ENCODE data around the gene ONECUT1.
A peak's percentile ranks its signal among the peaks of the same experiment; 100 is the strongest.

The ONECUT1 gene

GRCh38 chr15:52808441-52808840, 18.3 kb upstream of the ONECUT1 start:
- H3K4me3 ChIP-seq (ENCODE audit: insufficient read length, low read depth), result no peak overlapping the region
- H3K9ac ChIP-seq (ENCODE audit: insufficient read length, low read depth), result no peak overlapping the region
- H3K9me3 ChIP-seq (ENCODE audit: insufficient read depth, low read length), result no peaks in the 10 kb centered on the region
- DNase-seq (ENCODE audit: low read depth, low spot score), result no peak
- no peaks in the 10 kb centered on the region for H3K4me1 ChIP-seq (ENCODE audit: insufficient read depth, insufficient read length)
- TF ChIP-seq ZNF274 (IDR thresholded peaks at IDR 0.05; ENCODE audit: low read depth, low read length) (no peak), SUZ12 (IDR thresholded peaks at IDR 0.05; ENCODE audit: extremely low read depth, insufficient read depth, insufficient read length) (no peak), YY1 (IDR thresholded peaks at IDR 0.05; ENCODE audit: insufficient read depth, insufficient read length) (no peak)
- no peaks in the 10 kb centered on the region for H3K36me3 ChIP-seq (ENCODE audit: insufficient read depth, insufficient read length, low read length)
- H3K27me3 ChIP-seq (ENCODE audit: insufficient read depth, insufficient read length), result peaks cover 4% of the 10 kb centered on the region

GRCh38 chr15:52806284-52806655, 16.1 kb upstream of the ONECUT1 start:
- TF ChIP-seq ZNF274 (IDR thresholded peaks at IDR 0.05; ENCODE audit: low read depth, low read length) (no peak), SUZ12 (IDR thresholded peaks at IDR 0.05; ENCODE audit: extremely low read depth, insufficient read depth, insufficient read length) (no peak), YY1 (IDR thresholded peaks at IDR 0.05; ENCODE audit: insufficient read depth, insufficient read length) (no peak)
- Histone ChIP-seq H3K36me3 (ENCODE audit: insufficient read depth, insufficient read length, low read length) (no peaks in the 10 kb centered on the region), H3K9me3 (ENCODE audit: insufficient read depth, low read length) (no peaks in the 10 kb centered on the region; the same call in 1 of the 2 replicates), H3K4me1 (ENCODE audit: insufficient read depth, insufficient read length) (no peaks in the 10 kb centered on the region), H3K9ac (ENCODE audit: insufficient read length, low read depth) (peak overlapping the region; percentile 91), H3K27me3 (ENCODE audit: insufficient read depth, insufficient read length) (peaks cover 4% of the 10 kb centered on the region), H3K4me3 (ENCODE audit: insufficient read length, low read depth) (peak overlapping the region; percentile 47)
- no peak for DNase-seq (ENCODE audit: low read depth, low spot score)

- Histone ChIP-seq H3K9ac (ENCODE audit: insufficient read length, low read depth) (peak overlapping the region; percentile 91), H3K4me1 (ENCODE audit: insufficient read depth, insufficient read length) (no peaks in the 10 kb centered on the region), H3K27me3 (ENCODE audit: insufficient read depth, insufficient read length) (peaks cover 4% of the 10 kb centered on the region), H3K36me3 (ENCODE audit: insufficient read depth, insufficient read length, low read length) (no peaks in the 10 kb centered on the region), H3K4me3 (ENCODE audit: insufficient read length, low read depth) (peak overlapping the region; percentile 47), H3K9me3 (ENCODE audit: insufficient read depth, low read length) (no peaks in the 10 kb centered on the region; the same call in 1 of the 2 replicates)
- TF ChIP-seq SUZ12 (IDR thresholded peaks at IDR 0.05; ENCODE audit: extremely low read depth, insufficient read depth, insufficient read length) (no peak), ZNF274 (IDR thresholded peaks at IDR 0.05; ENCODE audit: low read depth, low read length) (no peak), YY1 (IDR thresholded peaks at IDR 0.05; ENCODE audit: insufficient read depth, insufficient read length) (no peak)
- DNase-seq (ENCODE audit: low read depth, low spot score), result no peak
These were observed 15.5 kb upstream of the ONECUT1 start for GRCh38 chr15:52805351-52806283.

- TF ChIP-seq ZNF274 (IDR thresholded peaks at IDR 0.05; ENCODE audit: low read depth, low read length) (no peak), YY1 (IDR thresholded peaks at IDR 0.05; ENCODE audit: insufficient read depth, insufficient read length) (no peak)
- peak; percentile 68 for DNase-seq (ENCODE audit: low read depth, low spot score)
- Histone ChIP-seq H3K9ac (ENCODE audit: insufficient read length, low read depth) (peak overlapping the region; percentile 58), H3K4me3 (ENCODE audit: insufficient read length, low read depth) (peak overlapping the region; percentile 52), H3K4me1 (ENCODE audit: insufficient read depth, insufficient read length) (no peaks in the 10 kb centered on the region), H3K36me3 (ENCODE audit: insufficient read depth, insufficient read length, low read length) (peaks cover 4% of the 10 kb centered on the region), H3K27me3 (ENCODE audit: insufficient read depth, insufficient read length) (peaks cover 4% of the 10 kb centered on the region), H3K9me3 (ENCODE audit: insufficient read depth, low read length) (no peaks in the 10 kb centered on the region; the same call in 1 of the 2 replicates)
These were observed 14.5 kb upstream of the ONECUT1 start for GRCh38 chr15:52804526-52805081.

GRCh38 chr15:52803467-52804306, 13.6 kb upstream of the ONECUT1 start:
- peak overlapping the region; percentile 52 for H3K4me3 ChIP-seq (ENCODE audit: insufficient read length, low read depth)
- DNase-seq (ENCODE audit: low read depth, low spot score), result no peak
- H3K9ac ChIP-seq (ENCODE audit: insufficient read length, low read depth), result peak overlapping the region; percentile 58
- no peak for TF ChIP-seq SUZ12 (IDR thresholded peaks at IDR 0.05; ENCODE audit: extremely low read depth, insufficient read depth, insufficient read length)
- TF ChIP-seq YY1 (IDR thresholded peaks at IDR 0.05; ENCODE audit: insufficient read depth, insufficient read length), result no peak
- no peak for TF ChIP-seq ZNF274 (IDR thresholded peaks at IDR 0.05; ENCODE audit: low read depth, low read length)
- no peaks in the 10 kb centered on the region for H3K4me1 ChIP-seq (ENCODE audit: insufficient read depth, insufficient read length)
- H3K36me3 ChIP-seq (ENCODE audit: insufficient read depth, insufficient read length, low read length), result peaks cover 4% of the 10 kb centered on the region
- H3K27me3 ChIP-seq (ENCODE audit: insufficient read depth, insufficient read length), result peaks cover 4% of the 10 kb centered on the region
- H3K9me3 ChIP-seq (ENCODE audit: insufficient read depth, low read length), result no peaks in the 10 kb centered on the region; the same call in 1 of the 2 replicates

DNA sequence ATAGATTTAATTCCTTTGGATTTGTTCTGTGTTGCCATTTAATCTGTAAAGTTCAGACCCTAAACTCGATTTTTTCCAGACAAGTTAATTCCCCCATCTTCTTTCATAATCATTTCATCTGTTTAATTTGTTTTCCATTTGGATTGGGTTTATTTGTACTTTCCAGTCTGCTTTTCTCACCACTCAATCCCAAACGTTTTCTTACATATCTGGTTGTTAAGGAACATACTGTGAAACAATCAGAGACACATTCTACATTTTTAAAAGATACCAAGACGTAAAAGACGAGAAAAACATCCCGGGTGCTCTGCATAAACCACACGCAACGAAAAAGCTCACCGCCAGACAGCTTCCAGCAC, 13.0 kb upstream of the ONECUT1 start:
- Histone ChIP-seq H3K36me3 (ENCODE audit: insufficient read depth, insufficient read length, low read length) (peaks cover 4% of the 10 kb centered on the region), H3K9ac (ENCODE audit: insufficient read length, low read depth) (no peak overlapping the region), H3K9me3 (ENCODE audit: insufficient read depth, low read length) (no peaks in the 10 kb centered on the region; the same call in 1 of the 2 replicates), H3K27me3 (ENCODE audit: insufficient read depth, insufficient read length) (peaks cover 4% of the 10 kb centered on the region), H3K4me3 (ENCODE audit: insufficient read length, low read depth) (peak overlapping the region; percentile 52), H3K4me1 (ENCODE audit: insufficient read depth, insufficient read length) (no peaks in the 10 kb centered on the region)
- TF ChIP-seq ZNF274 (IDR thresholded peaks at IDR 0.05; ENCODE audit: low read depth, low read length) (no peak), SUZ12 (IDR thresholded peaks at IDR 0.05; ENCODE audit: extremely low read depth, insufficient read depth, insufficient read length) (no peak), YY1 (IDR thresholded peaks at IDR 0.05; ENCODE audit: insufficient read depth, insufficient read length) (no peak)
- no peak for DNase-seq (ENCODE audit: low read depth, low spot score)
